Mucosa of rectum (tissue), 2 donors: ENCODE data around the gene KCNJ16.

ENCODE experiments used
- H3K27ac ChIP-seq, 2 donors: one replicate each; pipeline ENCODE4 v1.7.0; 2013; ENCODE audit warnings: inconsistent platforms in 2 of 2, low read depth in 2 of 2, low read length in 2 of 2
- H3K27me3 ChIP-seq, 2 donors: one replicate each; pipeline ENCODE4 v1.7.0; 2013; ENCODE audit warnings: low read length in 2 of 2; ENCODE audit not compliant: control insufficient read depth in 2 of 2, insufficient read depth in 2 of 2
- H3K36me3 ChIP-seq, 2 donors: one replicate each; pipeline ENCODE4 v1.7.0; 2013; ENCODE audit warnings: low read length in 2 of 2; ENCODE audit not compliant: control insufficient read depth in 2 of 2, insufficient read depth in 2 of 2
- H3K4me1 ChIP-seq, 2 donors: one replicate each; pipeline ENCODE4 v1.7.0; 2013; ENCODE audit warnings: low read length in 2 of 2, mild to moderate bottlenecking in 1 of 2; ENCODE audit not compliant: control insufficient read depth in 2 of 2, insufficient read depth in 2 of 2
- H3K4me3 ChIP-seq, 2 donors: one replicate each; pipeline ENCODE4 v1.7.0; 2013; ENCODE audit warnings: low read length in 2 of 2
- H3K9ac ChIP-seq, 2 donors: one replicate each; pipeline ENCODE4 v1.7.0; 2013; ENCODE audit warnings: low read length in 2 of 2, low read depth in 1 of 2, mild to moderate bottlenecking in 1 of 2
- H3K9me3 ChIP-seq, 2 donors: one replicate each; pipeline ENCODE4 v1.7.0; 2013; ENCODE audit warnings: low read length in 2 of 2; ENCODE audit not compliant: control insufficient read depth in 2 of 2
- donor health status: healthy.
- donor health status: Normal muscosa, but diverticular disease.

KCNJ16 gene

DNA sequence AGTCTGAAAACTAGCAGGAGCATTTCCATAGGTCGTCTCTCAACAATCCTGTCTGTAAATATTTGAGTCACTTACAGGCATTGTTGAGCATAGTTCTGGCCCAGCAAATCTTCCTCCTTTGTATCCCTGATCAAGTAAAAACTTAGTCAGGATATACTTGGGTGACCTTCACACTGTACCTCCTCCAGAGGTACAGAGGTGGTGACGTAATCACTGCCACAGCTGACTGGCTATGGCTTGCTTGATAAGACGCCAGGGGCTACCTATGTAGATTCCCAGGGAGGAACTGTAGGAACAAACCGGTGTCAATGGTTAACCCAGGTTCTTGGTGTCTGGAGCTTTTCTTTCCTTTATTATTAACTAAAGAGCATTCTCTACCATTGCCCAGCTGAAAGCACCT is at the start of gene KCNJ16:
Gene KCNJ16, plus strand, starts transcription at position 270 of the 400 bp plus-strand sequence. CDS start 56,863 bp downstream, outside the sequence.
- Histone ChIP-seq H3K27me3 (no peaks in the 10 kb centered on the region), H3K4me3 (no peak within 1 kb of the TSS), H3K36me3 (no peaks in the 10 kb centered on the region), H3K4me1 (peaks cover 0 to 3% of the 10 kb centered on the region in 2 donors), H3K9me3 (no peaks in the 10 kb centered on the region), H3K27ac (no peak within 1 kb of the TSS), H3K9ac (no peak within 1 kb of the TSS)

DNA sequence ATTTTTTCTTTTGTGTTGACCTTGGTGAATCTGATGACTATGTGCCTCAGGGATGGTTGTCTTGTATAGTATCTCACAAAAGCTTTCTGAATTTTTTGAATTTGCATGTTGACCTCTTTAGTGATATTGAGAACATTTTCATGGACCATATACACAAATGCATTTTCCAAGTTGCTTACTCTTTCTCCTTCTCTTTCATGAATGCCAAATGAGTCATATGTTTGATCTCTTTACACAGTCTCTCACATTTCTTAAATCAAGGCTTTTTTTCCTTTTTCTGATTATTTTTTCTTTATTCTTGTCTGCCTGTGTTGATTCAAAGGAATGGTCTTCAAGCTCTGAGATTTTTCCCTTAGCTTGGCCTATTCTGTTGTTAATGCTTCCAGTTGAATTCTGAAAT is 46.6 kb upstream of the KCNJ16 start:
- no peaks in the 10 kb centered on the region for H3K9me3 ChIP-seq
- peaks cover 3 to 4% of the 10 kb centered on the region in 2 donors for H3K4me1 ChIP-seq
- no peak overlapping the region for H3K9ac ChIP-seq
- H3K36me3 ChIP-seq = no peaks in the 10 kb centered on the region
- no peak overlapping the region for H3K27ac ChIP-seq
- no peak overlapping the region for H3K4me3 ChIP-seq
- H3K27me3 ChIP-seq = no peaks in the 10 kb centered on the region

DNA sequence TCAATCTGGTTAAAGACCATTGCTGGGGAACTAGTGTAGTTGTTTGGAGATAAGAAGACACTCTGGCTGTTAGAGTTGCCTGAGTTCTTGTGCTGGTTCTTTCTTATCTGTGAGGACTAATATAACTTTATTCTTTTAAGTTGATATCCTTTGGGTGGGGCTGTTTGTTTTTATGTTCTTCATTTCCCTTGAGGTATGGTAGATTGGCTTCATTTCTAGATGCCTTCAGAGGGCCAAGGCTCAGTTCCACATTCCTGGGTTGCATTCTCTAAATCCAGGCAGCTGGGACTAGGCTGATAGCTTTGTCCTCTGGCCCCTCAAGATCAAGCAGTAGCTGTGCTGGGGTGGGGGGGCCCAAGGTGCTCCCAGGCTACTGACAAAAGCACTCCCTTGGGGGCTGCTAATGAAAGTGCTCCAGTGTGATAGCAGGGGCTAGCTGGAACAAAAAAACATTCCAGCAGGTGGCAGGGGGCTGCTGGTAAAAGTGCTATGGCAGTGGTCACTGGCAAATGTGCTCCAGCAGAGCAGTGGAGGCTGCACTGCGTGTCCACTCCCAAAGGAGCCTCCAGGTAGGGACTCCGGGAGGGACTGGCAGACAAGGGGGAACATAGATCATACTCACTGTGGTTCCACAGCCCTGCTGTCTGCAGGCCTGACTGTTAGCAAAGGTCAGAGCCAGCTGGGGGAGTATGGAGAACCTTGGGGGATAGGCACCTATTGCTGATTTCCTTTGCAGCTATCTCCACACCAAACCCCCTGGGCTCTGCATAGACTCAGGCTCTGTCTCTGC is 45.9 kb upstream of the KCNJ16 start:
- no peak overlapping the region for H3K4me3 ChIP-seq

DNA sequence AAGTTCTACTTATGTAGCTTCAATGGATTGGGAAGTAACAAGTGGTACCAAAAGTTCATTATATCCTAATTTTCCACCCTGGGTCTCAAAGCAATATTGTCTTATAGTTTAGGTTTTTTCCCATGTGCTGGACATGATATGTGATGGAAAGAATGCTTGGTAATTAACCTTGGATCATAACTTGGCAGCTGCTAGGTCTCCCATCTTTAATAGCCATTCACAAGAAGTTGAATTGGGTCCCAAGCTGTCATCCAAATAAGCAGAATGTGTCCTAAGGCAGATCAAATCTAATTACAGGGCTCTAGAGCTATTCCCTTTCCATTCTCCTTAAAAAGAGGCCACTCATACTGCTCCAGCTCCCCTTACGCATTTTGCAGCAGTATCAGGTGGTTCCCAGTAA is 44.7 kb upstream of the KCNJ16 start:
- no peaks in the 10 kb centered on the region for H3K27me3 ChIP-seq
- H3K36me3 ChIP-seq = no peaks in the 10 kb centered on the region
- no peak overlapping the region for H3K27ac ChIP-seq
- H3K9me3 ChIP-seq = no peaks in the 10 kb centered on the region
- H3K4me3 ChIP-seq = no peak overlapping the region
- no peak overlapping the region for H3K9ac ChIP-seq
- H3K4me1 ChIP-seq = peaks cover 4 to 9% of the 10 kb centered on the region in 2 donors

More for the DNA sequence above, 45.9 kb upstream of the KCNJ16 start:
- Histone ChIP-seq H3K36me3 (no peaks in the 10 kb centered on the region), H3K9ac (no peak overlapping the region), H3K9me3 (no peaks in the 10 kb centered on the region), H3K27me3 (no peaks in the 10 kb centered on the region), H3K27ac (no peak overlapping the region), H3K4me1 (peaks cover 4 to 6% of the 10 kb centered on the region in 2 donors)

DNA sequence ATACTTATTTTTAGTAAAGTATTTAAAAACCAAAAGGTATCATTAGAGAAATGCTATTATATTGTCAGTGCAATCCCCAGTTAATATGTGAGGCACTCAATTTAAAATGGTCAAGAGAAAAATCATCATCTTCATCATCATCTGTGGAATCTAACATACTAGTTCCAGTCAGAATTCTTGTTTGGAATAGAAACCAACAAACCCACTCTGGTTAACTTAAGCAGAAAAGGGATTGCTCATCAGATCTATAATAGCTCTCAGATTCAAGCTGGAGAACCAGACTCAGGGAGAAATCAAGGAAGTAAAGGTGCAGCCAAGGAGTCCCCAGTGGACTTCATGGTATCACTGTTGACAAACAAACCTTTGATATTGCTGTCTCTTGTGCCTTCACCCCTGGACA is 43.7 kb upstream of the KCNJ16 start:
- Histone ChIP-seq H3K4me3 (no peak overlapping the region), H3K4me1 (peaks cover 4 to 9% of the 10 kb centered on the region in 2 donors), H3K27ac (no peak overlapping the region), H3K9ac (no peak overlapping the region), H3K27me3 (no peaks in the 10 kb centered on the region), H3K9me3 (no peaks in the 10 kb centered on the region), H3K36me3 (no peaks in the 10 kb centered on the region)

DNA sequence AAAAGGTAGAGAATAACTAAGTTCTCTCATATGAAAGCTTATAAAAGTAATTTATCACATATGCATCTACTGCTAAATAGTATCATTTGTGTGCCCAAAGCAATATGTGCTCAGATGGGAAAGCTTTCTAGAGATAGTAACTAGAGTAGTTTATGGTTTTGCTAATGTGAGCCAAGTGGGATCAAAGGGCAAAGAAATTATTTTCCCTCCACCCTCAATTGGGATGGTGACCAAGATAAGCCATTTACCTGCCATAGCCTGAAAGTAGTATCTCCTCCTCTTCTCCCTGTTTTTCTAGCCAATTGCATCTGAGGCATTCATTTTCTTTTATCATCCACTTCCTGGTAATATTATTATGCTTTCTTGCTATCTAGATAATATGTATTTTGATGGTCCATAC is 41.9 kb upstream of the KCNJ16 start:
- peaks cover 4 to 18% of the 10 kb centered on the region in 2 donors for H3K4me1 ChIP-seq
- no peak overlapping the region for H3K4me3 ChIP-seq
- no peaks in the 10 kb centered on the region for H3K27me3 ChIP-seq

DNA sequence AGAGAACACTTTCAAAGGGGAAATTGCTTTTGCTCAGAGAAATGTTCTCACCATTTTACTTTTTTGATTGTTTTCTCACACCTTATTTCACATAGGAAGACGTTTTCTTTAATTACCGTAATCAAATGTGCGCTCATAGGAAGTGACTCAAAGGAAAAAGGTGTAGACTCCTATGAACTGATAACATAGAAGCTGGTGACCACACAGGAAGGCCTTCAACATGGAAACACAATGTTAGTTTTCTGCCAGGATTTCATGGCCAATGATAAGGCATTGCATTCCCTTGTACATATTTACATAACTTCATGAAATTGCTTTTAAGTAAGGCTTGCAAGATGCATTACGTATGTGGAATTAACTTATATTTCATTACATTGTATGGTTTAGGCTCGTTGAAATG is 40.9 kb upstream of the KCNJ16 start:
- Histone ChIP-seq H3K27me3 (no peaks in the 10 kb centered on the region), H3K36me3 (no peaks in the 10 kb centered on the region), H3K9ac (no peak overlapping the region), H3K27ac (no peak overlapping the region), H3K4me3 (no peak overlapping the region), H3K9me3 (no peaks in the 10 kb centered on the region), H3K4me1 (peaks cover 2 to 18% of the 10 kb centered on the region in 2 donors)

More for the DNA sequence above, 41.9 kb upstream of the KCNJ16 start:
- no peaks in the 10 kb centered on the region for H3K36me3 ChIP-seq
- no peak overlapping the region for H3K27ac ChIP-seq
- H3K9ac ChIP-seq = no peak overlapping the region
- no peaks in the 10 kb centered on the region for H3K9me3 ChIP-seq

DNA sequence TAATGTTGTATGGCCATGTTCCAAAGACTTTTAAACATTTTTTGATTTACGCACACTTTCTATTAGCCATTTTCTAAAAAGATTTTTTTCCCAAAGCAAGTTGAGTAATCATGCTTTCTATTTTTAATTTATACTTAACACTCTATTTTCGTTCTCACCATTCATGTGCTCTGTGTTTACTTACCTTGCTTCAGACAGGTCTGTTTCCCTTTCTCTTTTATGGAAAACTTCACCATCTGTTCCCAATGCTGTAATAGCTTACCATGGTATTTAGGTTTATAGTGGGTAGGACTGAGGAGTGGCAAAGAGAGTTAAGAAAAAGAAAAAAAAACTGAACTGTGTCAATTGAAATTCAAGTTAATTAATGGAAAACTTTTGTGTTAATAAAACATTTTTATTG is 37.5 kb upstream of the KCNJ16 start:
- H3K36me3 ChIP-seq = no peaks in the 10 kb centered on the region
- H3K27ac ChIP-seq = no peak overlapping the region
- no peaks in the 10 kb centered on the region for H3K9me3 ChIP-seq
- no peaks in the 10 kb centered on the region for H3K27me3 ChIP-seq
- H3K9ac ChIP-seq = no peak overlapping the region
- H3K4me3 ChIP-seq = no peak overlapping the region
- peaks cover 0 to 18% of the 10 kb centered on the region in 2 donors for H3K4me1 ChIP-seq

DNA sequence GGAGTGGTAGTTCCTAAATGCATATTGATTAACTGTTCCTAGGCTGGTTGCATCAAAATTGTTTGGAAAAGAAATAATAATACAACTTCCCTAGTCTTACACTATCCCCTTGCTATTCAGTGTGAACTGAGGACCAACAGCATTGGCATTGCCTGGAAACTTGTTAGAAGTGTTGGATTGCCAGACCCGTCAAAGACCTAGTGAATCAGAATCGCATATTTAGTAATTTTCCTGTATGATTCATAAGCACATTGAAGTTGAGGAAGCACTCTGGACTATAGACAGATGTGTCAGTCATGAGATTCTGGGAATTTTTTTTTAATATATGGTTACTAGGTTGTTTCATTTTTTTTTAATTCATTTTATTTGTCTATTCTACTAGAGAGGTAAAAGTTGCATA is 34.7 kb upstream of the KCNJ16 start:
- H3K27ac ChIP-seq = no peak overlapping the region
- H3K4me3 ChIP-seq = no peak overlapping the region
- no peaks in the 10 kb centered on the region for H3K9me3 ChIP-seq
- H3K36me3 ChIP-seq = no peaks in the 10 kb centered on the region
- peaks cover 0 to 9% of the 10 kb centered on the region in 2 donors for H3K4me1 ChIP-seq
- H3K9ac ChIP-seq = no peak overlapping the region
- no peaks in the 10 kb centered on the region for H3K27me3 ChIP-seq

DNA sequence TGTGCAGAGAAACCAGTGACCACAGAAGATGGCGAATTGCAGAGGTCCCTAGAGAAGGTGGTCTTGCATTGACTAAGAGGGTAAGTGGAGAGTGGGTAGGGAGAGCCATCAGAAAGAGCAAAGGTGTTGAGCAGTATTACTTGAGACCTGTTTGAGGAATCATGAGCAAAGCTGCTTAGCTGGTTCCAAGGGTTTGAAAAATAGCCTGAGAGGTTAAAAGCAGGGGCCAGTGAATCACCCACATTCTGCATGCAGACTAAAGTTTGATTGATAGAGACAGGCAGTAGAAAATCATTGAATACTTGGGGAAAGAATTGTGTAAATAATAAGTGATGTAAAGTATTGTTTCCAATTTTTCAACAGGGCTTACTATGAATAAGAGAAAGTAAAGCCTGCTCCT is 34.0 kb upstream of the KCNJ16 start:
- no peaks in the 10 kb centered on the region for H3K36me3 ChIP-seq
- H3K9ac ChIP-seq = no peak overlapping the region
- no peak overlapping the region for H3K4me3 ChIP-seq
- H3K4me1 ChIP-seq = peaks cover 0 to 9% of the 10 kb centered on the region in 2 donors
- H3K27ac ChIP-seq = no peak overlapping the region
- no peaks in the 10 kb centered on the region for H3K27me3 ChIP-seq
- no peaks in the 10 kb centered on the region for H3K9me3 ChIP-seq
